Kidney (tissue), 14 donors: ENCODE measurements around the gene ASPHD1. TPM values are rescaled to one million over a fixed set of nuclear protein-coding genes. Genes with fewer than 3 reads are reported as not detected.

ENCODE experiments used
- DNase-seq, 5 donors: peaks; one replicate each; pipeline ENCODE4 v3.0.0-alpha.2; 2013 to 2020
- FAIRE-seq: peaks from 2 replicates; lab custom pipeline; 2012; peaks lifted over from hg19 to GRCh38; lab: Jason Lieb, UNC
- H3K27ac ChIP-seq, 2 donors: one replicate each; pipeline ENCODE4 v1.7.0; 2013; ENCODE audit warnings: low read depth in 2 of 2, low read length in 2 of 2, inconsistent platforms in 1 of 2
- H3K27me3 ChIP-seq: one replicate; pipeline ENCODE4 v1.7.1; 2013; ENCODE audit warnings: low read length, inconsistent platforms; ENCODE audit not compliant: control insufficient read depth, insufficient read depth
- H3K36me3 ChIP-seq, 3 donors: one replicate each; pipeline versions ENCODE4 v1.7.0 to v1.7.1; 2013; ENCODE audit warnings: low read length in 3 of 3, control low read depth in 1 of 3, inconsistent platforms in 1 of 3; ENCODE audit not compliant: insufficient read depth in 3 of 3, control insufficient read depth in 2 of 3
- H3K4me1 ChIP-seq, 3 donors: one replicate each; pipeline versions ENCODE4 v1.7.0 to v1.7.1; 2013; ENCODE audit warnings: low read length in 3 of 3, inconsistent platforms in 1 of 3, low read depth in 1 of 3; ENCODE audit not compliant: control insufficient read depth in 2 of 3, insufficient read depth in 2 of 3
- H3K4me3 ChIP-seq, 3 donors: one replicate each; pipeline versions ENCODE4 v1.7.0 to v1.8.1; 2013; ENCODE audit warnings: low read length in 3 of 3, control low read depth in 1 of 3, inconsistent platforms in 1 of 3
- H3K9ac ChIP-seq, 3 donors: one replicate each; pipeline versions ENCODE4 v1.7.0 to v1.7.1; 2013; ENCODE audit warnings: low read length in 3 of 3, control low read depth in 1 of 3, inconsistent platforms in 1 of 3
- H3K9me3 ChIP-seq, 3 donors: one replicate each; pipeline versions ENCODE4 v1.7.0 to v1.7.1; 2013; ENCODE audit warnings: low read length in 3 of 3, control low read depth in 1 of 3, inconsistent platforms in 1 of 3; ENCODE audit not compliant: control insufficient read depth in 2 of 3, insufficient read depth in 1 of 3
- intact Hi-C: fragments of 100-400 bp; cut with DNase I; formaldehyde crosslinking; loops from one replicate; pipeline ENCODE4 v1.11.1; 2022
- polyA plus RNA-seq: library from polyadenylated mRNA; stranded (reverse); fragments of 350-450 nt; fragmentation: Illumina TruSeq; extraction: RNeasy Lipid Tissue Mini Kit (QIAGEN cat#74804); gene quantifications from one replicate; pipeline ENCODE4 v1.2.3, GENCODE V29; 2014; ENCODE audit warnings: low read depth, low replicate concordance; ENCODE audit not compliant: insufficient read depth
- total RNA-seq: library from RNA; stranded (reverse); fragmentation: NEBNext Ultra II Directional; extraction: Animal tissue kit (Norgen Biotek cat#: 25700); gene quantifications from one replicate; pipeline ENCODE4 v1.2.1, GENCODE V29; 2021
- TF ChIP-seq, protein P1 (sequence below): IDR thresholded peaks from 3 replicates; pipeline ENCODE4 v1.5.1; 2012; ENCODE audit warnings: mild to moderate bottlenecking, moderate library complexity, borderline replicate concordance; ENCODE audit not compliant: insufficient read depth; ENCODE audit errors: extremely low read depth
- donor health status: control.
- donor health status: control.
- donor health status: control.
- donor health status: control.
- donor health status: control.
- donor health status: DM: yes; HTN: yes; CAD: no.
- donor health status: Normal renal cell carcinoma (clear cell type).

The ASPHD1 gene
- total and polyA plus RNA-seq, 2 donors from 2014 or later = 6.1 to 8.9 TPM

DNA sequence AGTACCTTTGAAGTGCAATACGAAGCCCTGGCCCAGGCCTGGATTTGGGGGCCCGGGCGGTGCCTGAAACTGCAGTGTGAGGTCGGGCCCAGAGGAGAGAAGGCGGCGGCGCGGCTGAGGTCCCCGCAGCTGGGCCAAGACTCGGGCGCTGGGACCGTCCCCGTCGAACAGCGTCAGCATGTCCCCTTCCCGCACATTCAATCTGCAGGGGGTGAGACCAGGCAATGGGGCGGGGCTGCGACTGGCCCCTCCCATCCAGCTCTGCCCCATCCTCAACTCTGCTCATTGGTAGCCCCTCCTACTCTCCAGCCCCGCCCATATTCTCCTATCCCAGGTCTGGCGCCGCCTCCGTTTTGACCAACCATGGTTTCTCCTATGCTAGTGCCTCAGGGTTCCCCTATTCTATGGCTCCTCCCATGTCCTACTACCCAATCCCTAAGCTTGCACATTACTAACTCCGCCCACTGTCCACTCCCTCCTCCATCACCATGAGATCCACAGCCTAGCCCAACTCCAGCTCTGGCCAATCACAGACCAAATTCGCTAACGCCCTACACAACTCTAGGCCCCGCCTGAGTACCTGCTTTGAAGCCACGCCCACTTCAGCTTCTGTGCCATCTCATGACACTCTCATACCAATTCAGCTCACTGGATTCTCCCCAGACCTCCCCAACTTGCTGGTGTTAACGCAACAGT is 22.9 kb upstream of the ASPHD1 start:
- Histone ChIP-seq H3K27ac (no peak overlapping the region), H3K27me3 (peaks cover 8% of the 10 kb centered on the region), H3K4me1 (no peaks in the 10 kb centered on the region), H3K36me3 (no peaks in the 10 kb centered on the region), H3K4me3 (no peak overlapping the region), H3K9me3 (no peaks in the 10 kb centered on the region), H3K9ac (no peak overlapping the region)
- intact Hi-C loops = no loop called here
- peak in 4 of 5 donors; percentile 39 to 72 (median 48) for DNase-seq
- FAIRE-seq = no peak
- TF ChIP-seq, protein P1, sequence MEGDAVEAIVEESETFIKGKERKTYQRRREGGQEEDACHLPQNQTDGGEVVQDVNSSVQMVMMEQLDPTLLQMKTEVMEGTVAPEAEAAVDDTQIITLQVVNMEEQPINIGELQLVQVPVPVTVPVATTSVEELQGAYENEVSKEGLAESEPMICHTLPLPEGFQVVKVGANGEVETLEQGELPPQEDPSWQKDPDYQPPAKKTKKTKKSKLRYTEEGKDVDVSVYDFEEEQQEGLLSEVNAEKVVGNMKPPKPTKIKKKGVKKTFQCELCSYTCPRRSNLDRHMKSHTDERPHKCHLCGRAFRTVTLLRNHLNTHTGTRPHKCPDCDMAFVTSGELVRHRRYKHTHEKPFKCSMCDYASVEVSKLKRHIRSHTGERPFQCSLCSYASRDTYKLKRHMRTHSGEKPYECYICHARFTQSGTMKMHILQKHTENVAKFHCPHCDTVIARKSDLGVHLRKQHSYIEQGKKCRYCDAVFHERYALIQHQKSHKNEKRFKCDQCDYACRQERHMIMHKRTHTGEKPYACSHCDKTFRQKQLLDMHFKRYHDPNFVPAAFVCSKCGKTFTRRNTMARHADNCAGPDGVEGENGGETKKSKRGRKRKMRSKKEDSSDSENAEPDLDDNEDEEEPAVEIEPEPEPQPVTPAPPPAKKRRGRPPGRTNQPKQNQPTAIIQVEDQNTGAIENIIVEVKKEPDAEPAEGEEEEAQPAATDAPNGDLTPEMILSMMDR = no peak

DNA sequence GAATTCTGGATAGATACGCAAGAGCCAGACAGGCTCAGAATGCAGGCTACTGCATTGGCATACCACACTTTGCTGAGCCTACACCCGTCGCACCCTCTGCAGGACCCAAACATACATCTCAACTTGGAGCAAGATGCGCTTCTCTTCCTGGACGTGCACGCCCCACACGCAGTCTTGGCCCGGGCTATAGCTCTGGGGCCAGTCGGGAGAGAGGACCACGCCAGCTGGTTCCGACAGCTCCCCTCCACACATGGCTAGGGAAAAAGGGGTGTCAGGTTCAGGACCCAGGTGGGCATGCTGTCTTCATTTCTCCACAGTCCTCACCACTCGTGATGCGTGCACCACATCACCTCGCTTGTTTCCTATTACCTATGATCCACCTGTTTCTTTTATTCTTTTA is 22.1 kb upstream of the ASPHD1 start:
- no peaks in the 10 kb centered on the region for H3K4me1 ChIP-seq
- H3K9ac ChIP-seq = no peak overlapping the region
- H3K9me3 ChIP-seq = no peaks in the 10 kb centered on the region
- no peaks in the 10 kb centered on the region for H3K36me3 ChIP-seq
- intact Hi-C loops = no loop called here
- no peak overlapping the region for H3K27ac ChIP-seq
- H3K27me3 ChIP-seq = peaks cover 8% of the 10 kb centered on the region
- TF ChIP-seq, protein P1 = no peak
- no peak for DNase-seq
- H3K4me3 ChIP-seq = no peak overlapping the region
- no peak for FAIRE-seq

DNA sequence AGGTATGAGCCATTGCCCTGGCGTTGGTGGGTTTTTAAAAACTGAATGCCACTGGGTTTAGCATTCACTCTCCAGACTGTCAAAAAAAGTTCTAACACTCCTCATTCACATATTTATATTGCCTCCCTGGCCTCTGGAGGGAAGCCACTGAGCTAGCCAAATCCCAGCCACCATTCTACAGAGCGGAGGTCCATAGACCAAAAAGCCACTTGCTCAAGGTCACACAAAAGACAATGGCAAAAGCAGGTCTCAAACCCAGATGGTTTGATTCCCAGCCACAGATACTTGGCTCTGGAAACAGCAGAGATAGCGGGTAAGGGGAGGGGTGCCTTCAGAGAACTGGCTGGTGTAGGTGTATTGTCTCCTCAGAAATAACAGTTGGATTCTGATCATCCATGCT is 19.2 kb upstream of the ASPHD1 start:
- H3K4me1 ChIP-seq = no peaks in the 10 kb centered on the region
- no peak overlapping the region for H3K4me3 ChIP-seq
- H3K27me3 ChIP-seq = peaks cover 8% of the 10 kb centered on the region
- H3K9ac ChIP-seq = no peak overlapping the region
- intact Hi-C loops = no loop called here
- DNase-seq = no peak
- H3K36me3 ChIP-seq = no peaks in the 10 kb centered on the region
- no peak overlapping the region for H3K27ac ChIP-seq
- H3K9me3 ChIP-seq = no peaks in the 10 kb centered on the region
- no peak for FAIRE-seq
- TF ChIP-seq, protein P1 = no peak
